ENCODE measurements around the gene ZNF286A. TPM values are rescaled to one million over a fixed set of nuclear protein-coding genes. Genes with fewer than 3 reads are reported as not detected.
"Not testable (repeated sequence)": the region's sequence is repeated elsewhere in the genome, so short reads cannot be mapped to it uniquely, and the experiment has no call there.

ZNF286A gene
- total RNA-seq, 1 experiment from 2014 or later, result 19.4 TPM

GRCh38 chr17:15744074-15744676 is 44.6 kb downstream of the ZNF286A start:
- H3K27ac Mint-ChIP-seq (ENCODE audit: unreplicated experiment), result no peak overlapping the region

GRCh38 chr17:15744885-15745284 is 45.3 kb downstream of the ZNF286A start:
- Histone ChIP-seq H3K4me1 (no peaks in the 10 kb centered on the region), H3K27me3 (replicated peaks; ENCODE audit: control insufficient read depth, insufficient read depth, low read length) (no peaks in the 10 kb centered on the region), H3K4me3 (ENCODE audit: low read depth, low read length) (no peak overlapping the region), H3K36me3 (ENCODE audit: control insufficient read depth, insufficient read depth, low read length) (no peaks in the 10 kb centered on the region), H3K9me3 (no peaks in the 10 kb centered on the region)
- intact Hi-C loops (cut with micrococcal nuclease; ENCODE audit: unreplicated experiment), result no loop called here
- no TSS peak for BruUV-seq (replicated peaks)
- Mint-ChIP-seq H3K27me3 (ENCODE audit: insufficient read depth, unreplicated experiment) (no peaks in the 10 kb centered on the region), H3K27ac (ENCODE audit: unreplicated experiment) (no peak overlapping the region), H3K9me3 (ENCODE audit: unreplicated experiment) (no peaks in the 10 kb centered on the region), H3K4me3 (ENCODE audit: unreplicated experiment) (no peak overlapping the region), H3K36me3 (ENCODE audit: insufficient read depth, unreplicated experiment) (no peaks in the 10 kb centered on the region), H3K4me1 (ENCODE audit: low read depth, unreplicated experiment) (no peaks in the 10 kb centered on the region)
- no peak for TF ChIP-seq CTCF (IDR thresholded peaks at IDR 0.05; ENCODE audit: insufficient read depth in 1 of 2, low read depth in 1 of 2, low read length in 1 of 2, severe bottlenecking in 1 of 2, unreplicated experiment in 1 of 2)
- ChIA-PET POLR2A (no interaction called here), CTCF (interaction anchor here (0.6 kb wide), 1 partner anchor 568 kb away, joined by 3 read pairs; no protein-coding TSS in a partner anchor)
- DNase-seq, result no peak

More at GRCh38 chr17:15744074-15744676, 44.6 kb downstream of the ZNF286A start:
- Histone ChIP-seq H3K4me1 (no peaks in the 10 kb centered on the region), H3K9me3 (no peaks in the 10 kb centered on the region), H3K36me3 (ENCODE audit: control insufficient read depth, insufficient read depth, low read length) (no peaks in the 10 kb centered on the region), H3K27me3 (replicated peaks; ENCODE audit: control insufficient read depth, insufficient read depth, low read length) (no peaks in the 10 kb centered on the region), H3K4me3 (ENCODE audit: low read depth, low read length) (no peak overlapping the region)
- ChIA-PET CTCF (no interaction called here), POLR2A (no interaction called here)
- no peaks in the 10 kb centered on the region for H3K4me1 Mint-ChIP-seq (ENCODE audit: low read depth, unreplicated experiment)
- intact Hi-C loops (cut with micrococcal nuclease; ENCODE audit: unreplicated experiment), result no loop called here
- DNase-seq, result no peak
- H3K9me3 Mint-ChIP-seq (ENCODE audit: unreplicated experiment), result no peaks in the 10 kb centered on the region
- no peaks in the 10 kb centered on the region for H3K27me3 Mint-ChIP-seq (ENCODE audit: insufficient read depth, unreplicated experiment)
- H3K4me3 Mint-ChIP-seq (ENCODE audit: unreplicated experiment), result no peak overlapping the region
- no peaks in the 10 kb centered on the region for H3K36me3 Mint-ChIP-seq (ENCODE audit: insufficient read depth, unreplicated experiment)
- BruUV-seq (replicated peaks), result no TSS peak
- TF ChIP-seq CTCF (IDR thresholded peaks at IDR 0.05; ENCODE audit: insufficient read depth in 1 of 2, low read depth in 1 of 2, low read length in 1 of 2, severe bottlenecking in 1 of 2, unreplicated experiment in 1 of 2), result no peak

- H3K36me3 Mint-ChIP-seq (ENCODE audit: insufficient read depth, unreplicated experiment); H3K27ac Mint-ChIP-seq (ENCODE audit: unreplicated experiment); H3K9me3 ChIP-seq; intact Hi-C loops (cut with micrococcal nuclease; ENCODE audit: unreplicated experiment); POLR2A ChIA-PET; H3K4me1 Mint-ChIP-seq (ENCODE audit: low read depth, unreplicated experiment); H3K27me3 Mint-ChIP-seq (ENCODE audit: insufficient read depth, unreplicated experiment); H3K4me3 Mint-ChIP-seq (ENCODE audit: unreplicated experiment); CTCF ChIA-PET; DNase-seq; H3K4me1 ChIP-seq; H3K4me3 ChIP-seq (ENCODE audit: low read depth, low read length); BruUV-seq (replicated peaks); H3K9me3 Mint-ChIP-seq (ENCODE audit: unreplicated experiment); H3K36me3 ChIP-seq (ENCODE audit: control insufficient read depth, insufficient read depth, low read length); H3K27me3 ChIP-seq (replicated peaks; ENCODE audit: control insufficient read depth, insufficient read depth, low read length): not testable (repeated sequence)
Observed at GRCh38 chr17:15749403-15749802, 49.9 kb downstream of the ZNF286A start.

GRCh38 chr17:15768865-15769533 is 69.4 kb downstream of the ZNF286A start:
- H3K36me3 ChIP-seq (ENCODE audit: control insufficient read depth, insufficient read depth, low read length); H3K9me3 Mint-ChIP-seq (ENCODE audit: unreplicated experiment); H3K27me3 Mint-ChIP-seq (ENCODE audit: insufficient read depth, unreplicated experiment); H3K9me3 ChIP-seq; H3K27me3 ChIP-seq (replicated peaks; ENCODE audit: control insufficient read depth, insufficient read depth, low read length); BruUV-seq (replicated peaks); H3K4me1 Mint-ChIP-seq (ENCODE audit: low read depth, unreplicated experiment); CTCF ChIA-PET; H3K4me1 ChIP-seq; DNase-seq; intact Hi-C loops (cut with micrococcal nuclease; ENCODE audit: unreplicated experiment); H3K27ac Mint-ChIP-seq (ENCODE audit: unreplicated experiment); POLR2A ChIA-PET; H3K4me3 ChIP-seq (ENCODE audit: low read depth, low read length); H3K36me3 Mint-ChIP-seq (ENCODE audit: insufficient read depth, unreplicated experiment); H3K4me3 Mint-ChIP-seq (ENCODE audit: unreplicated experiment): not testable (repeated sequence)

Other genes starting within 250 kb of the ZNF286A start
- gene CDRT4, start 232.1 kb upstream of the ZNF286A start, total RNA-seq (2022), result 1.8 and 6.3 TPM in 2 replicates
- 15.3 and 17.1 TPM in 2 replicates for gene TVP23C, start 136.3 kb upstream of the ZNF286A start, total RNA-seq (2022)
- gene FBXW10B, start 80.0 kb upstream of the ZNF286A start, total RNA-seq (2022), result not detected in 2 replicates
- 12.4 and 16.2 TPM in 2 replicates for gene TRIM16, start 15.4 kb upstream of the ZNF286A start, total RNA-seq (2022)
- gene TBC1D26, start 32.5 kb downstream of the ZNF286A start, total RNA-seq (2022), result not detected in 2 replicates
- 1.5 and 2.5 TPM in 2 replicates for gene ADORA2B, start 245.4 kb downstream of the ZNF286A start, total RNA-seq (2022)

Measured in Caco-2 (cell line).